Left ventricle myocardium inferior (tissue), 1 donor: ENCODE results near the gene NDOR1. TPM values are rescaled to one million over a fixed set of nuclear protein-coding genes. Genes with fewer than 3 reads are reported as not detected.

Experiments used
- DNase-seq: peaks from one replicate; pipeline ENCODE4 v3.0.0-alpha.2; 2020
- H3K27ac ChIP-seq: fragments of 200-600 bp; replicated peaks from 2 replicates; pipeline ENCODE4 v1.8.0; 2021
- H3K27me3 ChIP-seq: fragments of 200-600 bp; 2 replicates; pipeline ENCODE4 v1.8.0; 2021; ENCODE audit warnings: low read depth
- H3K36me3 ChIP-seq: fragments of 200-600 bp; 2 replicates; pipeline ENCODE4 v1.8.0; 2021
- H3K4me1 ChIP-seq: fragments of 200-600 bp; 2 replicates; pipeline ENCODE4 v1.8.0; 2021
- H3K4me3 ChIP-seq: fragments of 200-600 bp; 2 replicates; pipeline ENCODE4 v1.8.0; 2021; ENCODE audit warnings: mild to moderate bottlenecking, moderate library complexity
- H3K9me3 ChIP-seq: fragments of 200-600 bp; replicated peaks from 2 replicates; pipeline ENCODE4 v1.8.0; 2021
- CTCF ChIP-seq: fragments of 200-600 bp; IDR thresholded peaks from 2 replicates; pipeline ENCODE4 v1.8.0; 2021; ENCODE audit warnings: antibody characterized with exemption, mild to moderate bottlenecking, borderline replicate concordance
- intact Hi-C: fragments of 100-400 bp; cut with micrococcal nuclease; formaldehyde crosslinking; loops from one replicate; pipeline ENCODE4 v1.11.0; 2022
- total RNA-seq: library from RNA; stranded (reverse); fragmentation: NEBNext Ultra II Directional; extraction: Animal tissue kit (Norgen Biotek cat#: 25700); gene quantifications from one replicate; pipeline ENCODE4 v1.2.1, GENCODE V29; 2021
- donor health status: DM: no; HTN: yes; CAD: no; lungs with severe emphysema.

Gene NDOR1
- total RNA-seq, 1 donor from 2014 or later: 6.5 TPM

DNA sequence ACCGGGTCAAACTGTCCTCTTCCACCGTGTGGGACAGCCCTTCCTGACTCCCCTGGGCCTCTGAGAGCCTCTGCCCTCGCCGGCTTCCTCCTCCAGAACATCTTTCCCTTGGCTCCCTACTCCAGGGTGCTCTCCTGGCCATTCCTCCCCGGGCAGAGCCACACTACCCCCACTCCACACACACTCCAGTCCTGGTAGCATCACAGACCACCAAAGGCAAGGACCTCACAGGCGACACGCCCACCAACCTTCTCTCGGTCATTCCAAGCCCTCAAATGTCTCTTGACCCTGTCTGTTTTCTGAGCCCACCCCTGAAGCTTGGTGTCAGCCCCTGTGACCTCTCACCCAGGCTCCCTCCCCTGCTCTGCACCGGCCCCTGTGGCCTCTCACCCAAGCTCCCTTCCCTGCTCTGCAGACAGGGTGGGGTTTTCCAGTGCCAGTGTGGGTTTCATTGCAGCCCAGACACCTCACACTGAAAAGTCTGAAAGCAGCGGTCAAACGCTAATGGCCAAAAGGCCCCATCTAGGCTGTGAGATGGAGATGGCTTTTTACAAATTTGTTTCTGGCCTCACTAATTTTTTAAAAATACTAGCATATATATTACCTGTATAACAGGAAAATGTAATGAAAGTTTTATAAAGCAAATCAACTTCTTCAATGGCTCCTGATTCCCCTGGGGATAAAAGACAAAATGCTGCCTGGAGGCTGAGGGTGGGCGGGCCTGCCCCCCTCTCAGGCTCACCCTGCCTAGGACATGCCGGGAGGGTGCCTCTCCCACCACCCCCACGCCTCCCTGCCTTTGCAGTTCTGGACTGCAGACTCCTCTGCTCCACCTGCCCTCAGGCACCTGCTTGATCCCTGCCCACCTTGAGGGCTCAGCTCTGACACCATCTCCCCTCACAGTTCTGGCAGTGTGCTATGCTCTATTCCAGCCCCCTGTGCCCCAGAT, 46.1 kb upstream of the NDOR1 start:
- H3K4me3 ChIP-seq: no peak overlapping the region
- no peaks in the 10 kb centered on the region for H3K9me3 ChIP-seq
- no peak for DNase-seq
- no peaks in the 10 kb centered on the region for H3K36me3 ChIP-seq
- peaks cover 27% of the 10 kb centered on the region for H3K4me1 ChIP-seq
- H3K27ac ChIP-seq: no peak overlapping the region
- intact Hi-C loops: no loop called here
- no peak for TF ChIP-seq CTCF
- peaks cover 100% of the 10 kb centered on the region for H3K27me3 ChIP-seq

- Histone ChIP-seq H3K9me3 (no peaks in the 10 kb centered on the region), H3K4me1 (peaks cover 27% of the 10 kb centered on the region), H3K4me3 (no peak overlapping the region), H3K27ac (no peak overlapping the region), H3K27me3 (peaks cover 100% of the 10 kb centered on the region), H3K36me3 (no peaks in the 10 kb centered on the region)
- no peak for DNase-seq
- intact Hi-C loops: no loop called here
- no peak for TF ChIP-seq CTCF
Observed at GRCh38 chr9:137160054-137160425, 45.5 kb upstream of the NDOR1 start.

DNA sequence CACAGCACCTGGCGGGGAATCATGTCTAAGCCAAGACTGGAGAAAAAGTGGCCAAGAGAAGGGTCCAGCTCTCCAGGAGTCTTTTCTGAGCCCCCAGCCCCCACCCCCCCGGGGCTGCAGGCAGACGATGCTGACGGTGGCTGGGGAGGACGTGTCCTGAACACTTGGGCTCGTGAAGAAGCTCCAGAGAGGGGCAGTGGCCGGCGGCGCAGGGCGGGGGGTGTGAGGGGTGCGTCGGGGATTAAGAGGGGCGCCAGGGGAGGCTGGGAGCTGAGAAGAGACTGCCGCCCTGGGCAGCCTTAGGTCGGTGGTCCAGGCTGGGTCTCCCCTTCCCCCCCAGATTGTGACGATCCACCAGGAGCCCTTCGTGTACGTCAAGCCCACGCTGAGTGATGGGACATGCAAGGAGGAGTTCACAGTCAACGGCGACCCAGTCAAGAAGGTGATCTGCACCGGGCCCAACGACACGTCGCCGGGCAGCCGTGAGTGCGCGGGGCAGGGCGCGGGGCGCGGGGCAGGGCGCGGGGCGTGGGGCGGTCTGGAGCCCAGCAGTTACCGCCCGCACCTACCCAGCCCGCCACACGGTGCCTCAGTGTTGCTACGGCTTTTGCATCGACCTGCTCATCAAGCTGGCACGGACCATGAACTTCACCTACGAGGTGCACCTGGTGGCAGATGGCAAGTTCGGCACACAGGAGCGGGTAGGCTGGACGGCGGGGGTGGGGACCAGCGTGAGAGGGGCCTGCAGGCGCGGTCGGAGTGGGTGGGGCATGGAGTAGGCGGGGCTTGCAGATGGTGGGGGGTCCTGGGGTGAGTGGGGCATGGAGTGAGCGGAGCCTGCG, 44.6 kb upstream of the NDOR1 start:
- no peak for TF ChIP-seq CTCF

DNA sequence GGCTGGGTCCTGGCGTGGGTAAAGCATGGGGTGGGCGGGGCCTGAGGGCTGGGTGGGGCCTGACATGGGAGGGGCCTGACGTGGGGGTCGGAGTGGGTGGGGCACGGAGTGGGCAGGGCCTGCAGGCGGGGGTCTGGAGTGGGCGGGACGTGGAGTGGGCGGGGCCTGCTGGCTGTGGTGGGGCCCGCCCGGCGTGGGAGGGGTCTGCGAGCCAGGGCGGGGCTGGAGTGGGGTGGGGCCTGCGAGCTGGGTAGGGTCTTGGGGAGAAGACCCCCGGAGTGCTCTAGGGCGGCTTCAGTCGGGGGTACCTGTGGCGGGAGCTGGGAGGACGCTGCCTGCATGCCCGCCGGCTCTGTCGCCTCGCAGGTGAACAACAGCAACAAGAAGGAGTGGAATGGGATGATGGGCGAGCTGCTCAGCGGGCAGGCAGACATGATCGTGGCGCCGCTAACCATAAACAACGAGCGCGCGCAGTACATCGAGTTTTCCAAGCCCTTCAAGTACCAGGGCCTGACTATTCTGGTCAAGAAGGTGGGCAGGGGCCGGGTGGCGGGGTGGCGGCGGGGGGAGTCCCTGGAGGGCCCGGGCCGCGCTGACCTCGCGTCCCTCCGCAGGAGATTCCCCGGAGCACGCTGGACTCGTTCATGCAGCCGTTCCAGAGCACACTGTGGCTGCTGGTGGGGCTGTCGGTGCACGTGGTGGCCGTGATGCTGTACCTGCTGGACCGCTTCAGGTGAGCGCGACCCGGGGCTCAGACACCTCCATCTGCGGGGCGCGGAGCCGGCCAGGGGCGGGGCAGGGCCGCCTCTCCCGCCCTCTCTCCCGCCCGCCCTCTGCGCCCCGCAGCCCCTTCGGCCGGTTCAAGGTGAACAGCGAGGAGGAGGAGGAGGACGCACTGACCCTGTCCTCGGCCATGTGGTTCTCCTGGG, 43.7 kb upstream of the NDOR1 start:
- H3K4me3 ChIP-seq: no peak overlapping the region

More for the DNA sequence above, 44.6 kb upstream of the NDOR1 start:
- H3K36me3 ChIP-seq: no peaks in the 10 kb centered on the region
- no peaks in the 10 kb centered on the region for H3K9me3 ChIP-seq
- intact Hi-C loops: no loop called here
- H3K27me3 ChIP-seq: peaks cover 100% of the 10 kb centered on the region
- no peak for DNase-seq
- H3K4me1 ChIP-seq: peaks cover 27% of the 10 kb centered on the region
- H3K4me3 ChIP-seq: no peak overlapping the region
- H3K27ac ChIP-seq: no peak overlapping the region

More for the DNA sequence above, 43.7 kb upstream of the NDOR1 start:
- no peaks in the 10 kb centered on the region for H3K36me3 ChIP-seq
- intact Hi-C loops: no loop called here
- DNase-seq: no peak
- no peaks in the 10 kb centered on the region for H3K9me3 ChIP-seq
- H3K27me3 ChIP-seq: peaks cover 100% of the 10 kb centered on the region
- no peak for TF ChIP-seq CTCF
- peaks cover 19% of the 10 kb centered on the region for H3K4me1 ChIP-seq
- H3K27ac ChIP-seq: no peak overlapping the region
